Activated T-cell treated with anti-CD3 and anti-CD28 coated beads for 1 hour (primary cell): Measurements from ENCODE around the gene SPEM1.

ENCODE experiments used
- DNase-seq: peaks from one replicate; pipeline ENCODE4 v3.0.0-alpha.2; 2020; ENCODE audit warnings: low read depth

SPEM1 gene

GRCh38 chr17:7418472-7419152 lies 1.5 kb upstream of the SPEM1 start:
- DNase-seq, result no peak

- no peak for DNase-seq
These were observed 1.1 kb downstream of the SPEM1 start for GRCh38 chr17:7421186-7421585.

GRCh38 chr17:7423679-7424078 lies 3.6 kb downstream of the SPEM1 start:
- no peak for DNase-seq

GRCh38 chr17:7425316-7425715 lies 5.2 kb downstream of the SPEM1 start, which contains the start of gene SPEM2:
Gene SPEM2, plus strand, starts transcription at chr17:7425616. Its CDS starts 73 bp downstream, at chr17:7425689.
- DNase-seq, result no peak

GRCh38 chr17:7425756-7426155 lies 5.6 kb downstream of the SPEM1 start:
- no peak for DNase-seq

GRCh38 chr17:7426203-7426863 lies 6.2 kb downstream of the SPEM1 start:
- no peak for DNase-seq

GRCh38 chr17:7426896-7427489 lies 6.9 kb downstream of the SPEM1 start:
- DNase-seq, result no peak

GRCh38 chr17:7427549-7427948 lies 7.4 kb downstream of the SPEM1 start:
- DNase-seq, result no peak

GRCh38 chr17:7428557-7428956 lies 8.4 kb downstream of the SPEM1 start, which contains the start of gene SPEM3:
Gene SPEM3, plus strand, starts transcription at chr17:7428857. Its CDS starts 46 bp downstream, at chr17:7428903.
- no peak for DNase-seq

GRCh38 chr17:7429722-7430121 lies 9.6 kb downstream of the SPEM1 start:
- no peak for DNase-seq

GRCh38 chr17:7431231-7431630 lies 11.1 kb downstream of the SPEM1 start:
- no peak for DNase-seq

GRCh38 chr17:7432296-7432695 lies 12.2 kb downstream of the SPEM1 start:
- DNase-seq, result no peak

- DNase-seq, result peak; percentile 36
These were observed 15.8 kb downstream of the SPEM1 start for GRCh38 chr17:7435676-7436555.

- peak; percentile 69 for DNase-seq
These were observed 16.6 kb downstream of the SPEM1 start for GRCh38 chr17:7436556-7437368.

- no peak for DNase-seq
These were observed 17.3 kb downstream of the SPEM1 start for GRCh38 chr17:7437369-7437863.

- peak; percentile 49 for DNase-seq
These were observed 18.0 kb downstream of the SPEM1 start for GRCh38 chr17:7437950-7438614.

- DNase-seq, result no peak
These were observed 18.7 kb downstream of the SPEM1 start for GRCh38 chr17:7438656-7439460.

- DNase-seq, result no peak
These were observed 19.5 kb downstream of the SPEM1 start, which contains the start of gene FGF11 for GRCh38 chr17:7439462-7440112. Gene FGF11, plus strand, starts transcription at chr17:7439512. Its CDS starts 109 bp downstream, at chr17:7439621.
